ENCODE measurements around the gene CORIN.

The CORIN gene

DNA sequence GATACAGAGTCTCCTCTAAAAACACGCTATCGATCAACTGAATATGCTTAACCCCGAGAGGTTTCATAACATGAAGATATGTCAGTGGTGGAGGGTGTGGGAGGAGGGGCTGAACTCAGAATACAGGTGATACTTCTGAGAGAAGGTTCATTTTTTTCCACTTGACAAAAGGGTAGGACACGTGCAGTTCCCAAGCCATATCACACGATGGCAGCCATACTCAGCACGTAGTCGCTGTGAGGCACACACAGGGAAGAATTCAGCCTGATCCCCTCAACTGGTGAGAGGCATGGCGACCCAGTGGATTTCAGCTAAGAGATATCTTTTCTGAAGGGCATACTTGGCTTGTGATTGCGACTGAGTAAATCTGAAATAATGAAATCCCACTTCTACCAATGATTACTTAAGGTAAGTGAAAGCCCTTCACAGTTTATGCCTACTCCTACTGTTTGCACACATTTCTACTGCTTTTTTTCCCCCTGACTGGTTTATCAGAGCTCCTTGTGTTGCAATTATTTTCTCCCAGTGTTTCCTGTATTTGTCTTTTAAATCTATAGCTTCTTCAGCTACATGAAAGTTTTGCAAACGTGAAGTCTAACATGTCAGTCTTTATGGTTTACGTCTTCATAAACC, 133.1 kb downstream of the CORIN start:
- H3K4me2 ChIP-seq (ENCODE audit: low read length), result peak overlapping the region; percentile 71
- H2AFZ ChIP-seq (ENCODE audit: low read depth, low read length), result peak overlapping the region; percentile 64
- no peaks in the 10 kb centered on the region for H3K36me3 ChIP-seq (replicated peaks; ENCODE audit: low read depth, low read length)
- TF ChIP-seq EZH2phosphoT487 (IDR thresholded peaks at IDR 0.05; ENCODE audit: low read depth), result no peak
- TF ChIP-seq, protein P1, sequence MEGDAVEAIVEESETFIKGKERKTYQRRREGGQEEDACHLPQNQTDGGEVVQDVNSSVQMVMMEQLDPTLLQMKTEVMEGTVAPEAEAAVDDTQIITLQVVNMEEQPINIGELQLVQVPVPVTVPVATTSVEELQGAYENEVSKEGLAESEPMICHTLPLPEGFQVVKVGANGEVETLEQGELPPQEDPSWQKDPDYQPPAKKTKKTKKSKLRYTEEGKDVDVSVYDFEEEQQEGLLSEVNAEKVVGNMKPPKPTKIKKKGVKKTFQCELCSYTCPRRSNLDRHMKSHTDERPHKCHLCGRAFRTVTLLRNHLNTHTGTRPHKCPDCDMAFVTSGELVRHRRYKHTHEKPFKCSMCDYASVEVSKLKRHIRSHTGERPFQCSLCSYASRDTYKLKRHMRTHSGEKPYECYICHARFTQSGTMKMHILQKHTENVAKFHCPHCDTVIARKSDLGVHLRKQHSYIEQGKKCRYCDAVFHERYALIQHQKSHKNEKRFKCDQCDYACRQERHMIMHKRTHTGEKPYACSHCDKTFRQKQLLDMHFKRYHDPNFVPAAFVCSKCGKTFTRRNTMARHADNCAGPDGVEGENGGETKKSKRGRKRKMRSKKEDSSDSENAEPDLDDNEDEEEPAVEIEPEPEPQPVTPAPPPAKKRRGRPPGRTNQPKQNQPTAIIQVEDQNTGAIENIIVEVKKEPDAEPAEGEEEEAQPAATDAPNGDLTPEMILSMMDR (IDR thresholded peaks at IDR 0.05; ENCODE audit: low read depth, low read length), result peak; percentile 73
- H3K4me3 ChIP-seq (ENCODE audit: low read length), result peak overlapping the region; percentile 53
- no peaks in the 10 kb centered on the region for H4K20me1 ChIP-seq (ENCODE audit: insufficient read depth, low read length)
- H3K27ac ChIP-seq (ENCODE audit: low read length), result no peak overlapping the region
- H3K27me3 ChIP-seq (ENCODE audit: low read depth, low read length), result peaks cover 10% of the 10 kb centered on the region; the same call in 1 of the 2 replicates
- no peak overlapping the region; the same call in 1 of the 2 replicates for H3K9ac ChIP-seq (ENCODE audit: low read length)
- peaks cover 13% of the 10 kb centered on the region for H3K4me1 ChIP-seq (ENCODE audit: low read length)
- H3K79me2 ChIP-seq (ENCODE audit: low read length), result no peaks in the 10 kb centered on the region
- H3K9me3 ChIP-seq (ENCODE audit: insufficient read depth, low read length), result no peaks in the 10 kb centered on the region

DNA sequence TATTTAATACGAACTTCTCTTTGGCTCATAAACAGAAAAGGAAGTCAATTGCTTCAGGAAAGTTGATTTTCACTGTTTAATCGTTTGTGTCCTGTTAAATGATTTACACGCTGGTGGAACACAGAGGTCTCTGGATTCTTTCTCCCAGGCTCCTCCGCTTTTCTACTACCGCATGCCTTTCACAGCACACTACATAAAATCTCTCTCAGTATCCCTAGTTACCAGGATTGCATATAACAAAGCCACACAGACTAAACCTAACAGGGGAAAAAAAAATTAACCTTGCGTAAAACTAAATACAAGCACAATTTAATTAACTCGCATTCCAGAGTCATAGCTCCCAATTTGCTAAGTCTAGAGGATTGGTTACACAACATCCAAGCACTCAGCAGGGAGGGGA, 133.9 kb downstream of the CORIN start:
- Histone ChIP-seq H3K9ac (ENCODE audit: low read length) (no peak overlapping the region), H3K36me3 (replicated peaks; ENCODE audit: low read depth, low read length) (no peaks in the 10 kb centered on the region), H3K9me3 (ENCODE audit: insufficient read depth, low read length) (no peaks in the 10 kb centered on the region), H4K20me1 (ENCODE audit: insufficient read depth, low read length) (no peaks in the 10 kb centered on the region), H3K4me1 (ENCODE audit: low read length) (peaks cover 13% of the 10 kb centered on the region), H3K27me3 (ENCODE audit: low read depth, low read length) (peaks cover 10% of the 10 kb centered on the region; the same call in 1 of the 2 replicates), H3K79me2 (ENCODE audit: low read length) (no peaks in the 10 kb centered on the region), H3K4me2 (ENCODE audit: low read length) (no peak overlapping the region), H2AFZ (ENCODE audit: low read depth, low read length) (0 out of 2 replicates have a peak overlapping the region, but pooled peaks have one; percentile 64), H3K27ac (ENCODE audit: low read length) (no peak overlapping the region), H3K4me3 (ENCODE audit: low read length) (no peak overlapping the region)
- no peak for TF ChIP-seq EZH2phosphoT487 (IDR thresholded peaks at IDR 0.05; ENCODE audit: low read depth)
- TF ChIP-seq, protein P1 (IDR thresholded peaks at IDR 0.05; ENCODE audit: low read depth, low read length), result no peak

- H3K9ac ChIP-seq (ENCODE audit: low read length), result no peak overlapping the region
- H3K4me3 ChIP-seq (ENCODE audit: low read length), result no peak overlapping the region
- H3K27ac ChIP-seq (ENCODE audit: low read length), result no peak overlapping the region
- no peaks in the 10 kb centered on the region for H4K20me1 ChIP-seq (ENCODE audit: insufficient read depth, low read length)
- H3K27me3 ChIP-seq (ENCODE audit: low read depth, low read length), result peaks cover 10% of the 10 kb centered on the region; the same call in 1 of the 2 replicates
- H3K79me2 ChIP-seq (ENCODE audit: low read length), result no peaks in the 10 kb centered on the region
- no peaks in the 10 kb centered on the region for H3K36me3 ChIP-seq (replicated peaks; ENCODE audit: low read depth, low read length)
- H3K4me1 ChIP-seq (ENCODE audit: low read length), result peaks cover 13% of the 10 kb centered on the region
- TF ChIP-seq EZH2phosphoT487 (IDR thresholded peaks at IDR 0.05; ENCODE audit: low read depth), result no peak
- TF ChIP-seq, protein P1 (IDR thresholded peaks at IDR 0.05; ENCODE audit: low read depth, low read length), result no peak
- no peak overlapping the region for H2AFZ ChIP-seq (ENCODE audit: low read depth, low read length)
- no peak overlapping the region for H3K4me2 ChIP-seq (ENCODE audit: low read length)
- H3K9me3 ChIP-seq (ENCODE audit: insufficient read depth, low read length), result no peaks in the 10 kb centered on the region
These were observed 134.9 kb downstream of the CORIN start for GRCh38 chr4:47703008-47703407.

GRCh38 chr4:47701286-47701685, 136.6 kb downstream of the CORIN start:
- no peak overlapping the region for H3K9ac ChIP-seq (ENCODE audit: low read length)
- H3K4me1 ChIP-seq (ENCODE audit: low read length), result peaks cover 13% of the 10 kb centered on the region
- peaks cover 10% of the 10 kb centered on the region; the same call in 1 of the 2 replicates for H3K27me3 ChIP-seq (ENCODE audit: low read depth, low read length)
- H2AFZ ChIP-seq (ENCODE audit: low read depth, low read length), result no peak overlapping the region
- H3K4me2 ChIP-seq (ENCODE audit: low read length), result no peak overlapping the region
- no peak overlapping the region for H3K27ac ChIP-seq (ENCODE audit: low read length)
- H3K79me2 ChIP-seq (ENCODE audit: low read length), result no peaks in the 10 kb centered on the region
- no peaks in the 10 kb centered on the region for H4K20me1 ChIP-seq (ENCODE audit: insufficient read depth, low read length)
- TF ChIP-seq, protein P1 (IDR thresholded peaks at IDR 0.05; ENCODE audit: low read depth, low read length), result no peak
- no peak for TF ChIP-seq EZH2phosphoT487 (IDR thresholded peaks at IDR 0.05; ENCODE audit: low read depth)
- no peaks in the 10 kb centered on the region for H3K36me3 ChIP-seq (replicated peaks; ENCODE audit: low read depth, low read length)
- no peak overlapping the region for H3K4me3 ChIP-seq (ENCODE audit: low read length)
- H3K9me3 ChIP-seq (ENCODE audit: insufficient read depth, low read length), result no peaks in the 10 kb centered on the region
